Right lobe of liver (tissue), 6 donors: ENCODE results near the gene NT5C3B. TPM values are rescaled to one million over a fixed set of nuclear protein-coding genes. Genes with fewer than 3 reads are reported as not detected.

Experiments
- ATAC-seq, 4 donors: fragments of 200-7000 bp; cut with Tn5 transposase; one replicate each; pipeline ENCODE4 v1.9.1; 2020; ENCODE audit warnings: mild to moderate bottlenecking in 4 of 4, moderate library complexity in 4 of 4
- DNase-seq, 3 donors: peaks; one replicate each; pipeline ENCODE4 v3.0.0-alpha.2; 2020
- H3K27ac ChIP-seq, 3 donors: fragments of 200-600 bp; one replicate each; pipeline ENCODE4 v1.8.0; 2022
- H3K27me3 ChIP-seq, 2 donors: fragments of 200-600 bp; one replicate each; pipeline ENCODE4 v1.8.0; 2022
- H3K36me3 ChIP-seq, 4 donors: fragments of 200-600 bp; sonication (generic) in 1 of 4; one replicate each; pipeline versions ENCODE4 v1.5.1 to v1.8.0; 2017 to 2022; ENCODE audit warnings: control low read depth in 1 of 4
- H3K4me1 ChIP-seq, 4 donors: fragments of 200-600 bp; sonication (generic) in 1 of 4; one replicate each; pipeline versions ENCODE4 v1.5.1 to v1.8.0; 2017 to 2022; ENCODE audit warnings: control low read depth in 1 of 4
- H3K4me3 ChIP-seq, 3 donors: fragments of 200-600 bp; one replicate each; pipeline ENCODE4 v1.8.0; 2022
- H3K9me3 ChIP-seq, 4 donors: fragments of 200-600 bp; sonication (generic) in 1 of 4; one replicate each; pipeline versions ENCODE4 v1.5.1 to v1.8.0; 2017 to 2022; ENCODE audit warnings: control low read depth in 1 of 4
- CTCF ChIP-seq, 4 donors: fragments of 200-600 bp in 3 of 4; fragments of 450-650 bp in 1 of 4; IDR thresholded peaks; one replicate each; pipeline versions ENCODE4 v1.5.1 to v1.8.0; 2016 to 2022; ENCODE audit warnings: antibody characterized with exemption in 4 of 4, mild to moderate bottlenecking in 2 of 4
- POLR2A ChIP-seq: fragments of 450-650 bp; IDR thresholded peaks from one replicate; pipeline ENCODE4 v1.6.1; 2017; ENCODE audit warnings: antibody characterized with exemption, mild to moderate bottlenecking
- WGBS: methylation state at CpG from one replicate; pipeline ENCODE4 v1.1.6; 2018; ENCODE audit warnings: low coverage, low lambda C conversion rate; ENCODE audit not compliant: insufficient coverage; ENCODE audit errors: missing lambda C conversion rate; 5-methylcytosine and 5-hydroxymethylcytosine counted together
- intact Hi-C, 2 donors: fragments of 100-400 bp; cut with DNase I; formaldehyde crosslinking; loops; one replicate each; pipeline versions ENCODE4 v1.11.2 to v1.14.1; 2022
- total RNA-seq, 6 experiments: library from RNA; depleted of rRNA in 2 of 6; stranded (reverse); fragments of >200 nt in 2 of 6; fragmentation: NEBNext Ultra II Directional in 3 of 6; extraction: Animal tissue kit (Norgen Biotek cat#: 25700) in 3 of 6; gene quantifications; one replicate each; pipeline versions ENCODE4 v1.1.0 to v1.2.4, GENCODE V29; 2016 to 2023
- donor health status: DM: no; HTN: yes; CAD: no.
- donor health status: DM: no; HTN: no; CAD: no.
- donor health status: DM: no; HTN: no; CAD: no.
- donor health status: DM: no; HTN: yes; CAD: no.
- donor health status: DM: no; HTN: yes; CAD: no.

NT5C3B gene
- total RNA-seq, 6 experiments from 2014 or later = 19.9 to 30.7 (median 23.1) TPM

GRCh38 chr17:41825175-41825845, 10.7 kb downstream of the NT5C3B start:
- H3K4me1 ChIP-seq = no peaks in the 10 kb centered on the region
- no peaks in the 10 kb centered on the region for H3K27me3 ChIP-seq
- H3K9me3 ChIP-seq = no peaks in the 10 kb centered on the region
- no peak for TF ChIP-seq CTCF (IDR thresholded peaks at IDR 0.05)
- TF ChIP-seq POLR2A = no peak
- ATAC-seq = no peak
- no peak overlapping the region for H3K4me3 ChIP-seq
- intact Hi-C loops = no loop called here
- peaks cover 0 to 26% (median under 1%) of the 10 kb centered on the region in 4 donors for H3K36me3 ChIP-seq
- WGBS = 95% methylated on average over 7 of the region's 19 CpGs
- H3K27ac ChIP-seq = no peak overlapping the region
- DNase-seq = peak in 1 of 3 donors; percentile 48

GRCh38 chr17:41824086-41824485, 11.9 kb downstream of the NT5C3B start:
- no peak overlapping the region for H3K27ac ChIP-seq
- TF ChIP-seq POLR2A (no peak), CTCF (IDR thresholded peaks at IDR 0.05) (no peak)
- ATAC-seq (no peak), DNase-seq (peak in 1 of 3 donors; percentile 20)
- WGBS = 73% methylated on average over 5 of the region's 7 CpGs
- no peaks in the 10 kb centered on the region for H3K4me1 ChIP-seq
- no peaks in the 10 kb centered on the region for H3K9me3 ChIP-seq
- no peaks in the 10 kb centered on the region for H3K27me3 ChIP-seq
- no peak overlapping the region for H3K4me3 ChIP-seq
- peaks cover 0 to 17% (median under 1%) of the 10 kb centered on the region in 4 donors for H3K36me3 ChIP-seq
- intact Hi-C loops = no loop called here

- H3K27me3 ChIP-seq = no peaks in the 10 kb centered on the region
- DNase-seq (no peak), ATAC-seq (no peak)
Measured at GRCh38 chr17:41823580-41823979, 12.5 kb downstream of the NT5C3B start.

GRCh38 chr17:41823141-41823524, 12.9 kb downstream of the NT5C3B start:
- Histone ChIP-seq H3K4me1 (no peaks in the 10 kb centered on the region), H3K36me3 (peaks cover 0 to 17% (median under 1%) of the 10 kb centered on the region in 4 donors), H3K27ac (no peak overlapping the region), H3K27me3 (no peaks in the 10 kb centered on the region), H3K9me3 (no peaks in the 10 kb centered on the region), H3K4me3 (no peak overlapping the region)
- no CpG with 5 or more reads among the region's 1 CpG for WGBS
- no peak for TF ChIP-seq POLR2A
- TF ChIP-seq CTCF (IDR thresholded peaks at IDR 0.05) = no peak
- no peak for DNase-seq
- intact Hi-C loops = no loop called here
- ATAC-seq = no peak

More at GRCh38 chr17:41823580-41823979, 12.5 kb downstream of the NT5C3B start:
- no peaks in the 10 kb centered on the region for H3K4me1 ChIP-seq
- no peaks in the 10 kb centered on the region for H3K9me3 ChIP-seq
- TF ChIP-seq POLR2A (no peak), CTCF (IDR thresholded peaks at IDR 0.05) (no peak)
- 80% methylated on average over 6 of the region's 7 CpGs for WGBS
- intact Hi-C loops = no loop called here
- no peak overlapping the region for H3K4me3 ChIP-seq
- no peak overlapping the region for H3K27ac ChIP-seq
- H3K36me3 ChIP-seq = peaks cover 0 to 17% (median under 1%) of the 10 kb centered on the region in 4 donors
